GM21526 (cell line): ENCODE results near the gene MS4A6E.
A peak's percentile ranks its signal among the peaks of the same experiment; 100 is the strongest.

ENCODE experiments used
- ATAC-seq: cut with Tn5 transposase; IDR thresholded peaks from one replicate; pipeline ENCODE4 v1.9.1; 2021; ENCODE audit warnings: moderate library complexity; ENCODE audit not compliant: unreplicated experiment, low FRiP score

Gene MS4A6E

GRCh38 chr11:60371386-60371785 lies 44.3 kb downstream of the MS4A6E start:
- no peak for ATAC-seq

GRCh38 chr11:60371854-60372253 lies 44.8 kb downstream of the MS4A6E start:
- no peak for ATAC-seq

- ATAC-seq: no peak
Measured at GRCh38 chr11:60372767-60373166, 45.7 kb downstream of the MS4A6E start.

- ATAC-seq: no peak
Measured at GRCh38 chr11:60375316-60375715, 48.3 kb downstream of the MS4A6E start.

- no peak for ATAC-seq
Measured at GRCh38 chr11:60376601-60377000, 49.5 kb downstream of the MS4A6E start.

GRCh38 chr11:60377401-60378136 lies 50.5 kb downstream of the MS4A6E start:
- peak; percentile 48 for ATAC-seq

- ATAC-seq: peak; percentile 80
Measured at GRCh38 chr11:60378354-60378753, 51.3 kb downstream of the MS4A6E start, which contains the start of gene MS4A7. Gene MS4A7, plus strand, starts transcription at chr11:60378532. Its CDS starts 4,610 bp downstream, at chr11:60383142.

GRCh38 chr11:60389279-60389910 lies 62.3 kb downstream of the MS4A6E start:
- peak; percentile 86 for ATAC-seq

GRCh38 chr11:60390419-60390818 lies 63.4 kb downstream of the MS4A6E start:
- ATAC-seq: no peak
